Colonic mucosa (tissue), 4 donors: Measurements from ENCODE around the gene SLC39A6. TPM values are rescaled to one million over a fixed set of nuclear protein-coding genes. Genes with fewer than 3 reads are reported as not detected.

Experiments
- DNase-seq: peaks from one replicate; pipeline ENCODE4 v3.0.0-alpha.2; 2020
- H3K27ac ChIP-seq: fragments of 200-600 bp; one replicate; pipeline ENCODE4 v1.8.0; 2021
- H3K27me3 ChIP-seq: fragments of 200-600 bp; one replicate; pipeline ENCODE4 v1.8.0; 2021
- H3K36me3 ChIP-seq: fragments of 200-600 bp; one replicate; pipeline ENCODE4 v1.8.0; 2021
- H3K4me1 ChIP-seq: fragments of 200-600 bp; one replicate; pipeline ENCODE4 v1.8.0; 2021; ENCODE audit warnings: mild to moderate bottlenecking
- H3K4me3 ChIP-seq: fragments of 200-600 bp; one replicate; pipeline ENCODE4 v1.8.0; 2021
- H3K9ac ChIP-seq, 2 donors: one replicate each; pipeline ENCODE4 v1.7.0; 2013; ENCODE audit warnings: control low read depth in 2 of 2, low read depth in 2 of 2, low read length in 2 of 2
- H3K9me3 ChIP-seq: fragments of 200-600 bp; one replicate; pipeline ENCODE4 v1.8.0; 2021
- intact Hi-C: fragments of 100-400 bp; cut with DNase I; formaldehyde crosslinking; loops from one replicate; pipeline ENCODE4 v1.14.1; 2022
- total RNA-seq, 2 donors: library from RNA; stranded (reverse); fragmentation: NEBNext Ultra II Directional in 1 of 2; extraction: Animal tissue kit (Norgen Biotek cat#: 25700) in 1 of 2; gene quantifications; one replicate each; pipeline ENCODE4 v1.2.1, GENCODE V29; 2021
- TF ChIP-seq, protein P1 (sequence below): fragments of 200-600 bp; IDR thresholded peaks from one replicate; pipeline ENCODE4 v1.8.0; 2022; ENCODE audit warnings: antibody characterized with exemption, mild to moderate bottlenecking
- donor health status: healthy.
- donor health status: DM: no; HTN: no; CAD: no.
- donor health status: DM: no; HTN: no; CAD: no.

SLC39A6 gene
- total RNA-seq, 2 donors from 2014 or later: 9.9 to 15.3 TPM

DNA sequence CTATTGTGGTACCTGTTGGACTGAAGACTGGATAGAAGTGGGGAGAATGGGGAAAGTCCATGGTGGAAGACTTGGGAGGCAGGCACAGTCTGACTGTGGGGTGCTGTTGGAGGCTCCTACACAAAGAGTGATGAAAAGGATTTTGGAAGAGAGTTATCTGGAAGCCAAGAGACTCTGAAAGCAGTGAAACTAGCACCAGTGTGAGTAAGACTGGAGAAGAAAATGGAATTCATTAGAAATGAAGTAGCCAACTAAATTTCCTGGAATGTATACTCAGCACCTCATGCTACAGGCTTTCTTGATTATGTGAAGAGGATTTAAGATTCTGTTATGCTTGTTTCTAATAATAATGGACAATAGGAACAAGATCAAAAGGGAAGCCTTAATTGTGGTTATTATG lies 28.3 kb upstream of the SLC39A6 start:
- TF ChIP-seq, protein P1, sequence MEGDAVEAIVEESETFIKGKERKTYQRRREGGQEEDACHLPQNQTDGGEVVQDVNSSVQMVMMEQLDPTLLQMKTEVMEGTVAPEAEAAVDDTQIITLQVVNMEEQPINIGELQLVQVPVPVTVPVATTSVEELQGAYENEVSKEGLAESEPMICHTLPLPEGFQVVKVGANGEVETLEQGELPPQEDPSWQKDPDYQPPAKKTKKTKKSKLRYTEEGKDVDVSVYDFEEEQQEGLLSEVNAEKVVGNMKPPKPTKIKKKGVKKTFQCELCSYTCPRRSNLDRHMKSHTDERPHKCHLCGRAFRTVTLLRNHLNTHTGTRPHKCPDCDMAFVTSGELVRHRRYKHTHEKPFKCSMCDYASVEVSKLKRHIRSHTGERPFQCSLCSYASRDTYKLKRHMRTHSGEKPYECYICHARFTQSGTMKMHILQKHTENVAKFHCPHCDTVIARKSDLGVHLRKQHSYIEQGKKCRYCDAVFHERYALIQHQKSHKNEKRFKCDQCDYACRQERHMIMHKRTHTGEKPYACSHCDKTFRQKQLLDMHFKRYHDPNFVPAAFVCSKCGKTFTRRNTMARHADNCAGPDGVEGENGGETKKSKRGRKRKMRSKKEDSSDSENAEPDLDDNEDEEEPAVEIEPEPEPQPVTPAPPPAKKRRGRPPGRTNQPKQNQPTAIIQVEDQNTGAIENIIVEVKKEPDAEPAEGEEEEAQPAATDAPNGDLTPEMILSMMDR: no peak
- Histone ChIP-seq H3K4me3 (no peak overlapping the region), H3K27ac (no peak overlapping the region), H3K27me3 (no peaks in the 10 kb centered on the region), H3K9ac (no peak overlapping the region), H3K36me3 (peaks cover 5% of the 10 kb centered on the region), H3K9me3 (no peaks in the 10 kb centered on the region), H3K4me1 (no peaks in the 10 kb centered on the region)
- intact Hi-C loops: no loop called here
- DNase-seq: no peak

GRCh38 chr18:36155851-36156757 lies 27.0 kb upstream of the SLC39A6 start:
- no peaks in the 10 kb centered on the region for H3K36me3 ChIP-seq
- TF ChIP-seq, protein P1: no peak
- H3K9ac ChIP-seq: no peak overlapping the region
- H3K4me1 ChIP-seq: no peaks in the 10 kb centered on the region
- no peak overlapping the region for H3K27ac ChIP-seq
- no peak overlapping the region for H3K4me3 ChIP-seq
- DNase-seq: no peak
- no peaks in the 10 kb centered on the region for H3K9me3 ChIP-seq
- H3K27me3 ChIP-seq: no peaks in the 10 kb centered on the region
- intact Hi-C loops: no loop called here

GRCh38 chr18:36153771-36154170 lies 24.6 kb upstream of the SLC39A6 start:
- H3K36me3 ChIP-seq: no peaks in the 10 kb centered on the region
- H3K9me3 ChIP-seq: no peaks in the 10 kb centered on the region
- TF ChIP-seq, protein P1: no peak
- H3K27ac ChIP-seq: no peak overlapping the region
- H3K4me1 ChIP-seq: no peaks in the 10 kb centered on the region
- H3K4me3 ChIP-seq: no peak overlapping the region
- no peak for DNase-seq
- no peaks in the 10 kb centered on the region for H3K27me3 ChIP-seq
- intact Hi-C loops: no loop called here
- no peak overlapping the region for H3K9ac ChIP-seq

DNA sequence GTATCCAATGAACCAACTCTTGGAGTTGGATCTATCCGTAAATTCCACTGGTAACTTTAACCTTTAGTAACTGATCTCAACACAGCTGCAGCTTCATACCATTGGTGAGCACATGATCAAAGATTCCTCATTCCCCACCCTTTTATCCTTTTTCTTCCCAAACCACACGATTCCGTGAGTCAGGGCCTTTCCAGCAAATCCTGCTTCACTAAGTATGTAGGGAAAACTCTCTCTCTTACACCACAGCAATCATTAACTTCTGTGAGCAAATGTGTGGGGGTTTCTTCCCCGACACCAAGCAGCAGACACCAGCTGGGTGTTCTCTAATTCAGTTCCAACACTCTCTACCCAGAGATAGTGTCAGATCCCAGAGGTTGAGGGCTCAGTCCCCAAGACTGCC lies 24.1 kb upstream of the SLC39A6 start:
- no peak overlapping the region for H3K9ac ChIP-seq
- intact Hi-C loops: no loop called here
- no peak overlapping the region for H3K4me3 ChIP-seq
- H3K9me3 ChIP-seq: no peaks in the 10 kb centered on the region
- no peaks in the 10 kb centered on the region for H3K27me3 ChIP-seq
- peaks cover 3% of the 10 kb centered on the region for H3K36me3 ChIP-seq
- no peaks in the 10 kb centered on the region for H3K4me1 ChIP-seq
- no peak overlapping the region for H3K27ac ChIP-seq
- DNase-seq: no peak
- TF ChIP-seq, protein P1: no peak

- Histone ChIP-seq H3K27ac (no peak overlapping the region), H3K9ac (no peak overlapping the region), H3K27me3 (no peaks in the 10 kb centered on the region), H3K4me1 (no peaks in the 10 kb centered on the region), H3K4me3 (no peak overlapping the region), H3K9me3 (no peaks in the 10 kb centered on the region), H3K36me3 (peaks cover 4% of the 10 kb centered on the region)
- TF ChIP-seq, protein P1: no peak
- intact Hi-C loops: no loop called here
- no peak for DNase-seq
Measured at GRCh38 chr18:36152781-36153180, 23.6 kb upstream of the SLC39A6 start.
